A673 (cell line): ENCODE data around the gene FTO. TPM values are rescaled to one million over a fixed set of nuclear protein-coding genes. Genes with fewer than 3 reads are reported as not detected.

ENCODE experiments used
- BruUV-seq: library from RNA; stranded (reverse); fragments of 400-500 nt; replicated peaks from 2 replicates; lab custom pipeline; 2021; lab: Mats Ljungman, UMichigan
- CTCF ChIA-PET: fragments of 300-600 bp; sonication (Branson Sonifier 250); formaldehyde crosslinking; loops from one replicate; lab custom pipeline; 2022; ENCODE audit warnings: antibody characterized with exemption; lab: Charles Lee
- POLR2A ChIA-PET: fragments of 300-600 bp; sonication (Branson Sonifier 250); formaldehyde crosslinking; loops from one replicate; lab custom pipeline; 2022; ENCODE audit warnings: antibody characterized with exemption; ENCODE audit not compliant: low non-redundant PET; lab: Charles Lee
- DNase-seq: peaks from one replicate; pipeline ENCODE4 v3.0.0-alpha.2; 2015; ENCODE audit warnings: low spot score
- H3K27ac ChIP-seq: fragments of 200-600 bp; sonication (generic); 2 replicates; pipeline ENCODE4 v1.5.1; 2016; ENCODE audit warnings: mixed run types, low read depth, mild to moderate bottlenecking, mixed read lengths, antibody characterized with exemption, low read length; ENCODE audit not compliant: poor library complexity, severe bottlenecking
- H3K27me3 ChIP-seq: fragments of 200-600 bp; sonication (generic); replicated peaks from 2 replicates; pipeline ENCODE4 v1.6.1; 2017; ENCODE audit warnings: mixed run types, low read depth, mild to moderate bottlenecking, mixed read lengths, antibody characterized with exemption, low read length; ENCODE audit not compliant: insufficient read depth, poor library complexity
- H3K36me3 ChIP-seq: fragments of 200-600 bp; sonication (generic); 2 replicates; pipeline ENCODE4 v1.6.1; 2016; ENCODE audit warnings: mixed run types, mild to moderate bottlenecking, mixed read lengths, antibody characterized with exemption, low read length; ENCODE audit not compliant: insufficient read depth, poor library complexity, severe bottlenecking
- H3K4me1 ChIP-seq: fragments of 200-600 bp; sonication (generic); 2 replicates; pipeline ENCODE4 v1.6.1; 2017; ENCODE audit warnings: mixed run types, mild to moderate bottlenecking, mixed read lengths, antibody characterized with exemption, low read length; ENCODE audit not compliant: insufficient read depth, poor library complexity, severe bottlenecking
- H3K4me3 ChIP-seq: fragments of 200-600 bp; sonication (generic); 2 replicates; pipeline ENCODE4 v1.5.1; 2016; ENCODE audit warnings: low read depth, mixed run types, mild to moderate bottlenecking, mixed read lengths, low read length; ENCODE audit not compliant: poor library complexity, severe bottlenecking
- H3K9me3 ChIP-seq: fragments of 200-600 bp; sonication (generic); 2 replicates; pipeline ENCODE4 v1.6.1; 2016; ENCODE audit warnings: mixed run types, low read depth, mild to moderate bottlenecking, mixed read lengths, antibody characterized with exemption, low read length; ENCODE audit not compliant: poor library complexity, severe bottlenecking
- CTCF ChIP-seq: fragments of 300-800, 200-600 bp; sonication (generic); conservative IDR thresholded peaks from 2 replicates; pipeline ENCODE4 v1.5.1; 2017; ENCODE audit warnings: low read depth, mild to moderate bottlenecking, antibody characterized with exemption, low read length, moderate library complexity, mixed read lengths
- EZH2 ChIP-seq: fragments of 200-600 bp; sonication (generic); IDR thresholded peaks from 2 replicates; pipeline ENCODE4 v1.6.1; 2017; ENCODE audit warnings: borderline replicate concordance, low read depth, mild to moderate bottlenecking, mixed read lengths, antibody characterized with exemption, low read length; ENCODE audit not compliant: poor library complexity, severe bottlenecking
- intact Hi-C: fragments of 100-400 bp; cut with micrococcal nuclease; formaldehyde crosslinking; loops from one replicate; pipeline ENCODE4 v1.10.0; 2022; ENCODE audit not compliant: unreplicated experiment
- total RNA-seq: library from RNA; stranded (reverse); gene quantifications from 2 replicates; pipeline ENCODE4 v1.2.3, GENCODE V29; 2021

The FTO gene
- total RNA-seq, 1 experiment from 2014 or later = 73.4 TPM

GRCh38 chr16:53714205-53715022, 10.5 kb downstream of the FTO start:
- H3K4me1 ChIP-seq = peaks cover 32% of the 10 kb centered on the region
- H3K27ac ChIP-seq = no peak overlapping the region
- BruUV-seq = no TSS peak
- peak; percentile 86 for DNase-seq
- CTCF ChIA-PET = no interaction called here
- intact Hi-C loops = no loop called here
- H3K4me3 ChIP-seq = peak overlapping the region; percentile 15
- no peaks in the 10 kb centered on the region for H3K9me3 ChIP-seq
- no peaks in the 10 kb centered on the region for H3K36me3 ChIP-seq
- TF ChIP-seq CTCF (no peak), EZH2 (no peak)
- no peaks in the 10 kb centered on the region for H3K27me3 ChIP-seq
- POLR2A ChIA-PET = interaction anchor here (0.6 kb wide), 1 partner anchor 1434 kb away, joined by 3 read pairs; no protein-coding TSS in a partner anchor

- TF ChIP-seq EZH2 (no peak), CTCF (no peak)
- no TSS peak for BruUV-seq
- peaks cover 32% of the 10 kb centered on the region for H3K4me1 ChIP-seq
- no peaks in the 10 kb centered on the region for H3K36me3 ChIP-seq
- no peak overlapping the region for H3K27ac ChIP-seq
- intact Hi-C loops = no loop called here
- no peaks in the 10 kb centered on the region for H3K9me3 ChIP-seq
- ChIA-PET CTCF (no interaction called here), POLR2A (no interaction called here)
- peak overlapping the region; percentile 15 for H3K4me3 ChIP-seq
- no peak for DNase-seq
- H3K27me3 ChIP-seq = no peaks in the 10 kb centered on the region
Observed at GRCh38 chr16:53715023-53715384, 11.0 kb downstream of the FTO start.

- POLR2A ChIA-PET = no interaction called here
- BruUV-seq = no TSS peak
- TF ChIP-seq CTCF (no peak), EZH2 (no peak)
- Histone ChIP-seq H3K4me1 (peaks cover 32% of the 10 kb centered on the region), H3K4me3 (no peak overlapping the region), H3K27me3 (no peaks in the 10 kb centered on the region), H3K27ac (no peak overlapping the region), H3K9me3 (no peaks in the 10 kb centered on the region), H3K36me3 (no peaks in the 10 kb centered on the region)
- DNase-seq = no peak
- intact Hi-C loops = no loop called here
- CTCF ChIA-PET = no interaction called here
Observed at GRCh38 chr16:53717577-53717976, 13.6 kb downstream of the FTO start.
